ENCODE data around the gene UNG.

UNG gene

DNA sequence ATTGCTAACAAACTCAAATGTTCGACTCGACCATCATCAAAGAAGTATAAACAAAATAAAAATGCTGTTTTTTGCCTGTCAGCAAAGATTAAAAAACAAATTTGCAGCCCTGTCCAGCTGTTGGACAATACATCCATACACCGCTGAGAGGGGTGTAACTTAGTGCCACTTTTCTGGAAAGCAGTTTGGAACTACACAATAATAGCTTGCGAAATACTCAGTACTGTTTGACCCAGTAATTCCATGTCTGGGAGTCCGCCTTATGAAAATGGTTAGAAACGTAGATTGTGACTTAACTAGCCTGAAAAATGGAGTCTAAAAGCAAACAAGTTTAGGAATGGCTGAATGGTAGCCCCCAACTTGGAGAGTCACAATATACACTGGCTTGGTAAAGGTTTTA, 38.6 kb upstream of the UNG start:
- Histone ChIP-seq H3K9me3 (ENCODE audit: control insufficient read depth, insufficient read depth, low read length) (no peaks in the 10 kb centered on the region), H3K27me3 (ENCODE audit: control insufficient read depth, insufficient read depth, low read length) (no peaks in the 10 kb centered on the region), H3K4me3 (ENCODE audit: low read length) (no peak overlapping the region), H3K4me1 (ENCODE audit: control insufficient read depth, insufficient read depth, low read length) (no peaks in the 10 kb centered on the region; the same call in 1 of the 2 replicates), H3K27ac (ENCODE audit: low read length) (no peak overlapping the region), H3K36me3 (ENCODE audit: control insufficient read depth, insufficient read depth, low read length) (no peaks in the 10 kb centered on the region)
- WGBS (ENCODE audit: insufficient coverage, insufficient read length) = no CpG with 5 or more reads among the region's 6 CpGs
- DNase-seq (ENCODE audit: low read depth, low spot score) = no peak

DNA sequence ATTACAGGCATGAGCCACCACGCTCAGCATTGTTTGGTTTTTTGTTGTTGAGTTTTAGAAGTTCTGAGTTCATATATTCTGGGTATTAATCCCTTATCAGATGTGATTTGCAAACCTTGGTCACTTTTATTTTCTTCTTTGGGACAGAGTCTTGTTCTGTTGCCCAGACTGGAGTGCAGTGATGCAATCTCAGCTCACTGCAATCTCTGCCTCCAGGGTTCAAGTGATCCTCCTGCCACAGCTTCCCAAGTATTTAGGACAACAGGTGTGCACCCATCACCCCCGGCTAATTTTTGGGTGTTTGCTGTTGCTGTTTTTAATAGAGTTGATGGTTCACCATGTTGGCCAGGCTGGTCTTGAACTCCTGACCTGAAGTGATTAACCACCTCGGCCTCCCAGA, 33.3 kb upstream of the UNG start:
- H3K9me3 ChIP-seq (ENCODE audit: control insufficient read depth, insufficient read depth, low read length) = no peaks in the 10 kb centered on the region
- no peak overlapping the region for H3K27ac ChIP-seq (ENCODE audit: low read length)
- no peak overlapping the region for H3K4me3 ChIP-seq (ENCODE audit: low read length)
- DNase-seq (ENCODE audit: low read depth, low spot score) = no peak
- WGBS (ENCODE audit: insufficient coverage, insufficient read length) = no CpG with 5 or more reads among the region's 3 CpGs
- no peaks in the 10 kb centered on the region for H3K27me3 ChIP-seq (ENCODE audit: control insufficient read depth, insufficient read depth, low read length)
- H3K36me3 ChIP-seq (ENCODE audit: control insufficient read depth, insufficient read depth, low read length) = no peaks in the 10 kb centered on the region
- no peaks in the 10 kb centered on the region for H3K4me1 ChIP-seq (ENCODE audit: control insufficient read depth, insufficient read depth, low read length)

DNA sequence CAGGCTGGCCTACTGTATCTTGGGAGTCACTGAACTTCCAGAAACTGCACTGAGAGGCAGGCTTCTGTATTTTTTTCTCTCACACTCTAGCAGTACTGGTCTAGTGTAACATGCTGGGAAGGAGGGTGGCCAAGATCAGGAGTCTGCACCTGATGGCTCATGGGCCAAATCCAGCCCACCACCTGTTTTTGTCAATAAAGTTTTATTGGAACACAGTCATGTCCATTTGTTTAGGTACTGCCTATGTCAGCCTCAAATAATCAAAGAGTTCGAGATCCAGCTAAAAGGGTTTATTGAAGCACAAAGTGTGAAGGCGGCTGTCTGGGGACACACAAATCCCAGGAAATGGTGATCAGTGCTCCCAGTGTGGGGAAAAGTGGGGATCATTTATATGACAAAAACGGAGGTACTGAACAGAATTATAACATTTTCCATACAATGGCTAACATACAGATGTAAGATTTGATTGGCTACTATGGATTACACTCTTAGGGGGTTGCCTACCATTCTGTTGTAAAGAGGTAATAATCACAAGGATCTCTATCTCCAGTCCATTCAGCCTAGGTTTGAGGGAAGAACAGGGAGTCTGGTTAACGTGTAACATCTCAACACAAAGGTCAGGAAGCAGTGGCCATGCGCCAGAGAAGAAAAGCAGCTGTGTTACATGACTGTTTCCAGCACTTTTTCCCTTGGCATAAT, 32.1 kb upstream of the UNG start:
- no CpG with 5 or more reads among the region's 5 CpGs for WGBS (ENCODE audit: insufficient coverage, insufficient read length)
- DNase-seq (ENCODE audit: low read depth, low spot score) = no peak
- no peaks in the 10 kb centered on the region for H3K27me3 ChIP-seq (ENCODE audit: control insufficient read depth, insufficient read depth, low read length)
- no peaks in the 10 kb centered on the region for H3K4me1 ChIP-seq (ENCODE audit: control insufficient read depth, insufficient read depth, low read length)
- H3K36me3 ChIP-seq (ENCODE audit: control insufficient read depth, insufficient read depth, low read length) = no peaks in the 10 kb centered on the region
- H3K9me3 ChIP-seq (ENCODE audit: control insufficient read depth, insufficient read depth, low read length) = no peaks in the 10 kb centered on the region
- H3K27ac ChIP-seq (ENCODE audit: low read length) = no peak overlapping the region
- H3K4me3 ChIP-seq (ENCODE audit: low read length) = no peak overlapping the region

DNA sequence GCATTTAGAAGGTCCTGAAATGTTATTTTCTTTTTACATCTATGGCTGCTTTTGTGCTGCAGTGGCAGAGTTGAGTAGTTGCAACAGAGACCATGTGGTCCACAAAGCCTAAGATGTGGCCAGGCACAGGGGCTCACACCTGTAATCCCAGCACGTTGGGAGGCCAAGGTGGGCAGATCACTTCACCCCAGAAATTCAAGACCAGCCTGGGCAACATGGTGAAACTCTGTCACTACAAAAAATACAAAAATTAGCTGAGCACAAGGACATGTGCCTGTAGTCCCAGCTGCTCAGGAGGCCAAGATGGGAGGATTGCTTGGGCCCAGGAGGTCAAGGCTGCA, 31.6 kb upstream of the UNG start:
- Histone ChIP-seq H3K9me3 (ENCODE audit: control insufficient read depth, insufficient read depth, low read length) (no peaks in the 10 kb centered on the region), H3K27ac (ENCODE audit: low read length) (no peak overlapping the region), H3K36me3 (ENCODE audit: control insufficient read depth, insufficient read depth, low read length) (no peaks in the 10 kb centered on the region), H3K4me1 (ENCODE audit: control insufficient read depth, insufficient read depth, low read length) (no peaks in the 10 kb centered on the region), H3K4me3 (ENCODE audit: low read length) (no peak overlapping the region), H3K27me3 (ENCODE audit: control insufficient read depth, insufficient read depth, low read length) (no peaks in the 10 kb centered on the region)
- DNase-seq (ENCODE audit: low read depth, low spot score) = no peak
- WGBS (ENCODE audit: insufficient coverage, insufficient read length) = no CpG with 5 or more reads among the region's 1 CpG

DNA sequence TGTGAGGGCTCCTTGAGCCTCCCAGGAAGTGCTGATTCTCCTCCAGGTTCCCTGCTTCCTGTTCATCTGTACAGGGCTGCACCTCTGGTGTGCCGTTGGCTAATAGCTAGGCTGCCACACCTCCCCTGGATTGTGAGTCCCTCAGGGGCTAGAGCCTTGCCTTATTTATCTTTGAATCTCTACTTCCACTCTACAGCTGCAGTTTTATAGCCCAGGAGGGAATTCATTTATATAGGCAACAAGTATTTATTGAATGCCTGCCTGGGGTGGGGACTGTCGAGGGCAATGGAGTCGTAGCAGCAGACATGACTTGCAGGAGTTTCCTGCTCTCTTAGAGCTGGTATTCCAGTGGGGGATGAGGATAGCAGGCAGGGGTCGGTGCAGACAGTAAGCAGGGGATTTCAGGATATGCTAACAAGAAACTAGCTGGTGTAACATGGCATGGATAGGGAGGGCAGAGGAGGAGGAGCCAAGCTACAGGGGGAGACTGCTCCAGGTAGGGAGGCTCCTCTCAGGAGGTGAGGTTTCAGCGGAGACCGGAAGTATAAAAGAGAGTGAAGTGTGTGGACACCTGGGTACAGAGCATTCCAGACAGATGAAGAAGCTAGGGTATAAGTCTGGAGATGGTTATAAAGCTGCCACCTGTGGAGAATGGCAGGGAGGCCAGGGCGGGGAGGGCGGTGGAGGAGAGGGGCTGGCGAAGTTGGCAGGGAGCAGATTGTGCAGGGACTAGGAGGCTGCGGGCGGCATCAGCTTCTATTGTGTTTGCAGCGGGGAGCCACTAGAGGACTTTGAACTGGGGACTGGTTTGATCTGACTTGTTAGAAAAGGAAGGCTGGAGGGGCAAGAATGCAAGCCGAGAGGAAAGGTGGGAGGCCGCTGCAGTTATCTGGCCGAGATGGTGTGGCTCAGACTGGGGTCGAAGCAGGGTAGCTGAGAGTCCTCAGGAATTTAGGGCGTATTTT, 27.8 kb upstream of the UNG start:
- H3K4me1 ChIP-seq (ENCODE audit: control insufficient read depth, insufficient read depth, low read length) = no peaks in the 10 kb centered on the region
- H3K4me3 ChIP-seq (ENCODE audit: low read length) = no peak overlapping the region
- no CpG with 5 or more reads among the region's 17 CpGs for WGBS (ENCODE audit: insufficient coverage, insufficient read length)
- no peaks in the 10 kb centered on the region for H3K36me3 ChIP-seq (ENCODE audit: control insufficient read depth, insufficient read depth, low read length)
- H3K9me3 ChIP-seq (ENCODE audit: control insufficient read depth, insufficient read depth, low read length) = no peaks in the 10 kb centered on the region
- H3K27me3 ChIP-seq (ENCODE audit: control insufficient read depth, insufficient read depth, low read length) = no peaks in the 10 kb centered on the region
- no peak overlapping the region for H3K27ac ChIP-seq (ENCODE audit: low read length)
- no peak for DNase-seq (ENCODE audit: low read depth, low spot score)

DNA sequence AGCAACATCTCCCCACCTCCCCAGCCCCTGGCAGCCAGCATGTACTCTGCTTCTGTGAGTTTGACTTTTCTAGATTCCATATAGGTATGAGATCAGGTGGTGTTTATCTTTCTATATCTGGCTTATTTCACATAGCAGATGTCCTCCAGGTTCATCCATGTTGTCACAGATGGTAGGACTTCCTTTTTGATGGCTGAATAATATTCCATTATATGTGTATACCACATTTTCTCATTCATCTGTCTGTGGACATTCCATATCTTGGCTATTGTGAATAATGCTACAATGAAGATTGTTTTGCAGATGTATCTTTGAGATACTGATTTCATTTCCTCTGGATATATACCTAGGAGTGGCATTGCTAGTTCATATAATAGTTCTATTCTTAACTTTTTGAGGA, 22.5 kb upstream of the UNG start:
- no peak for DNase-seq (ENCODE audit: low read depth, low spot score)
- H3K4me3 ChIP-seq (ENCODE audit: low read length) = no peak overlapping the region
- H3K27ac ChIP-seq (ENCODE audit: low read length) = no peak overlapping the region
- H3K9me3 ChIP-seq (ENCODE audit: control insufficient read depth, insufficient read depth, low read length) = no peaks in the 10 kb centered on the region
- H3K27me3 ChIP-seq (ENCODE audit: control insufficient read depth, insufficient read depth, low read length) = no peaks in the 10 kb centered on the region
- H3K36me3 ChIP-seq (ENCODE audit: control insufficient read depth, insufficient read depth, low read length) = no peaks in the 10 kb centered on the region
- H3K4me1 ChIP-seq (ENCODE audit: control insufficient read depth, insufficient read depth, low read length) = no peaks in the 10 kb centered on the region

DNA sequence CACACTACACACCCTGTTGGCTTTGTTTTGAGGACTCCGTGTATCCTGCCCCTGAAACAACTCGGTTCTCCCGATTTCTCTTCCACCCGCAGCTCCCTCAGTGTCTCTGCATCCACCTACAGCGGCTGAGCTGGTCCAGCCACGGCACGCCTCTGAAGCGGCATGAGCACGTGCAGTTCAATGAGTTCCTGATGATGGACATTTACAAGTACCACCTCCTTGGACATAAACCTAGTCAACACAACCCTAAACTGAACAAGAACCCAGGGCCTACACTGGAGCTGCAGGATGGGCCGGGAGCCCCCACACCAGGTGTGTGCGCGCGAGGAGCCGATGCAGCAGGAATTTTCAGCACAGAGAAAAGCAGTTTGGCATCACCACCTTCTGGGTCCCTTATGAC, 14.6 kb upstream of the UNG start:
- H3K36me3 ChIP-seq (ENCODE audit: control insufficient read depth, insufficient read depth, low read length) = peaks cover 2% of the 10 kb centered on the region; the same call in 1 of the 2 replicates
- WGBS (ENCODE audit: insufficient coverage, insufficient read length) = no CpG with 5 or more reads among the region's 14 CpGs

DNA sequence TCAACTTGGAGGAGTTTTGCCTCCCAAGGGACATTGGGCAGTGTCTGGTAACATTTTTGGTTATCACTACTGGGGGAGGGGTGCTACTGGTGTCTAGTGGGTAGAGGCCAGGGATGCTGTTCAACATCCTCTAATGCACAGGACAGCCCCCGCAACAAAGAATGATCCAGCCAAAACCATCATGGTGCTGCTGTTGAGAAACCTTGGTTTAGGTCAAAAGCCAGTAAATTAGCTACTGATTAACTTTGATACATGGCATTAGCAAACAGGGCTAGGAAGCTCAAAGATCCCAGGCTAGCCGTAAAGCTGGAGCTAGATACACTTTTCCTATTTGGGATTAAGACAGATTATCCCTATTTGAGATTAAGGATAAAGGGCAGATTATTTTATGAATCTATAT, 13.0 kb upstream of the UNG start:
- H3K4me1 ChIP-seq (ENCODE audit: control insufficient read depth, insufficient read depth, low read length) = no peaks in the 10 kb centered on the region
- H3K27me3 ChIP-seq (ENCODE audit: control insufficient read depth, insufficient read depth, low read length) = no peaks in the 10 kb centered on the region
- DNase-seq (ENCODE audit: low read depth, low spot score) = no peak
- no CpG with 5 or more reads among the region's 2 CpGs for WGBS (ENCODE audit: insufficient coverage, insufficient read length)
- H3K4me3 ChIP-seq (ENCODE audit: low read length) = no peak overlapping the region
- H3K36me3 ChIP-seq (ENCODE audit: control insufficient read depth, insufficient read depth, low read length) = peaks cover 2% of the 10 kb centered on the region; the same call in 1 of the 2 replicates
- no peaks in the 10 kb centered on the region for H3K9me3 ChIP-seq (ENCODE audit: control insufficient read depth, insufficient read depth, low read length)
- H3K27ac ChIP-seq (ENCODE audit: low read length) = no peak overlapping the region

More for the DNA sequence above, 14.6 kb upstream of the UNG start:
- no peak overlapping the region for H3K4me3 ChIP-seq (ENCODE audit: low read length)
- H3K4me1 ChIP-seq (ENCODE audit: control insufficient read depth, insufficient read depth, low read length) = no peaks in the 10 kb centered on the region
- H3K27ac ChIP-seq (ENCODE audit: low read length) = no peak overlapping the region
- H3K27me3 ChIP-seq (ENCODE audit: control insufficient read depth, insufficient read depth, low read length) = no peaks in the 10 kb centered on the region
- DNase-seq (ENCODE audit: low read depth, low spot score) = no peak
- no peaks in the 10 kb centered on the region for H3K9me3 ChIP-seq (ENCODE audit: control insufficient read depth, insufficient read depth, low read length)

DNA sequence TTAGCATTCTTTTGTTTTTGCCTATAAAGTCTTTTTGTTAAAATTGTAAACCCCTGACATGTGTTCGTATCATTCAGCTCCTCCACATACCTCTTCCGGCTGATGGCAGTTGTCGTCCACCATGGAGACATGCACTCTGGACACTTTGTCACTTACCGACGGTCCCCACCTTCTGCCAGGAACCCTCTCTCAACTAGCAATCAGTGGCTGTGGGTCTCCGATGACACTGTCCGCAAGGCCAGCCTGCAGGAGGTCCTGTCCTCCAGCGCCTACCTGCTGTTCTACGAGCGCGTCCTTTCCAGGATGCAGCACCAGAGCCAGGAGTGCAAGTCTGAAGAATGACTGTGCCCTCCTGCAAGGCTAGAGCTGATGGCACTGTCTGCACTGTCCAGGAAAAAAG, 11.8 kb upstream of the UNG start:
- H3K36me3 ChIP-seq (ENCODE audit: control insufficient read depth, insufficient read depth, low read length) = peaks cover 2% of the 10 kb centered on the region; the same call in 1 of the 2 replicates
- no peaks in the 10 kb centered on the region for H3K9me3 ChIP-seq (ENCODE audit: control insufficient read depth, insufficient read depth, low read length)
- no peak overlapping the region for H3K4me3 ChIP-seq (ENCODE audit: low read length)
- DNase-seq (ENCODE audit: low read depth, low spot score) = no peak
- no CpG with 5 or more reads among the region's 11 CpGs for WGBS (ENCODE audit: insufficient coverage, insufficient read length)
- H3K27ac ChIP-seq (ENCODE audit: low read length) = no peak overlapping the region
- H3K27me3 ChIP-seq (ENCODE audit: control insufficient read depth, insufficient read depth, low read length) = no peaks in the 10 kb centered on the region
- H3K4me1 ChIP-seq (ENCODE audit: control insufficient read depth, insufficient read depth, low read length) = no peaks in the 10 kb centered on the region

DNA sequence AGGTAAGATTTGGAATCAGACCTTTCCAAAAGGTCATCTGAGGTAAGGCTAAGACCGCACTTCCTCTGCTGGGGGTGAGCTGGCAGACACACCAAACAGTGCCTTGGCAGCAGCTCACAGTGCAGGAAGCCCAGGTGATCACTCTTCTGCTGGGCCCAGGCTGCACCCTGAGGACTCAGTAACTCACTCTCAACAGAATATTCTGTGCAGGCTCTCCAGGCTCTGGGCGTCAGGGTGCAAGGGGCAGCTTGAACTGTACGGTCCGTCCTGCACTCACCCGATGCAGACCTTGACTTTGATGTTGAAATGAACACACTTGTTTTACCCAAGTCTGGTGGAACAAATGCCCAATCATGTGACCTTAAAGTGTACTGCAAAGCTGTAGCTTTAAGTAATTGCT, 10.1 kb upstream of the UNG start:
- no peak for DNase-seq (ENCODE audit: low read depth, low spot score)
- H3K27me3 ChIP-seq (ENCODE audit: control insufficient read depth, insufficient read depth, low read length) = no peaks in the 10 kb centered on the region
- peaks cover 2% of the 10 kb centered on the region; the same call in 1 of the 2 replicates for H3K36me3 ChIP-seq (ENCODE audit: control insufficient read depth, insufficient read depth, low read length)
- H3K9me3 ChIP-seq (ENCODE audit: control insufficient read depth, insufficient read depth, low read length) = no peaks in the 10 kb centered on the region
- H3K27ac ChIP-seq (ENCODE audit: low read length) = no peak overlapping the region
- no peak overlapping the region for H3K4me3 ChIP-seq (ENCODE audit: low read length)
- no CpG with 5 or more reads among the region's 5 CpGs for WGBS (ENCODE audit: insufficient coverage, insufficient read length)
- H3K4me1 ChIP-seq (ENCODE audit: control insufficient read depth, insufficient read depth, low read length) = no peaks in the 10 kb centered on the region
